Karpas-422 (cell line): ENCODE results near the gene CTDP1. TPM values are rescaled to one million over a fixed set of nuclear protein-coding genes. Genes with fewer than 3 reads are reported as not detected.
"Not testable (repeated sequence)": the region's sequence is repeated elsewhere in the genome, so short reads cannot be mapped to it uniquely, and the experiment has no call there.

Experiments
- DNase-seq: peaks from one replicate; pipeline ENCODE4 v3.0.0-alpha.2; 2015
- H2AFZ ChIP-seq: fragments of 200-600 bp; sonication (generic); 2 replicates; pipeline ENCODE4 v1.6.1; 2014; ENCODE audit warnings: antibody characterized with exemption, low read length, mixed read lengths
- H3K27ac ChIP-seq: fragments of 200-600 bp; sonication (generic); 2 replicates; pipeline ENCODE4 v1.5.1; 2014; ENCODE audit warnings: mild to moderate bottlenecking, low read length, moderate library complexity
- H3K27me3 ChIP-seq: fragments of 200-600 bp; sonication (generic); 2 replicates; pipeline ENCODE4 v1.6.1; 2014; ENCODE audit warnings: low read length, mixed read lengths
- H3K36me3 ChIP-seq: fragments of 200-600 bp; sonication (generic); 2 replicates; pipeline ENCODE4 v1.6.1; 2014; ENCODE audit warnings: low read length, mixed read lengths; ENCODE audit not compliant: insufficient read depth
- H3K4me1 ChIP-seq: fragments of 200-600 bp; sonication (generic); 2 replicates; pipeline ENCODE4 v1.6.1; 2014; ENCODE audit warnings: mild to moderate bottlenecking, low read length, mixed read lengths
- H3K4me2 ChIP-seq: fragments of 200-600 bp; sonication (generic); 2 replicates; pipeline ENCODE4 v1.6.1; 2014; ENCODE audit warnings: low read length, low read depth, mild to moderate bottlenecking; ENCODE audit not compliant: poor library complexity, severe bottlenecking
- H3K4me3 ChIP-seq: fragments of 200-600 bp; sonication (generic); 2 replicates; pipeline ENCODE4 v1.5.1; 2014; ENCODE audit warnings: mild to moderate bottlenecking, antibody characterized with exemption, low read length, mixed read lengths
- H3K79me2 ChIP-seq: fragments of 200-600 bp; sonication (generic); 2 replicates; pipeline ENCODE4 v1.6.1; 2014; ENCODE audit warnings: mild to moderate bottlenecking, low read length, mixed read lengths
- H3K9ac ChIP-seq: fragments of 200-600 bp; sonication (generic); 2 replicates; pipeline ENCODE4 v1.6.0; 2014; ENCODE audit warnings: low read length
- H3K9me2 ChIP-seq: fragments of 200-600 bp; sonication (generic), shearing (Covaris generic); replicated peaks from 2 replicates; pipeline ENCODE4 v1.6.0; 2014; ENCODE audit warnings: mild to moderate bottlenecking, low read length, moderate library complexity; ENCODE audit not compliant: insufficient read depth
- H3K9me3 ChIP-seq: fragments of 300-700, 200-600 bp; sonication (generic); 2 replicates; pipeline ENCODE4 v1.6.1; 2014; ENCODE audit warnings: low read length, mixed read lengths
- H4K20me1 ChIP-seq: fragments of 200-600 bp; sonication (generic); 2 replicates; pipeline ENCODE4 v1.6.1; 2014; ENCODE audit warnings: mild to moderate bottlenecking, antibody characterized with exemption, low read length, low read depth; ENCODE audit not compliant: insufficient read depth
- total RNA-seq: library from RNA; depleted of rRNA; stranded (reverse); fragments of >200 nt; shearing (Covaris generic); gene quantifications from 2 replicates; pipeline ENCODE4 v1.2.3, GENCODE V29; 2014; ENCODE audit warnings: low replicate concordance

Gene CTDP1
- total RNA-seq, 1 experiment from 2014 or later: 14.1 TPM

GRCh38 chr18:79692056-79692455 lies 12.5 kb downstream of the CTDP1 start:
- Histone ChIP-seq H3K27me3 (no peaks in the 10 kb centered on the region), H3K9me2 (no peaks in the 10 kb centered on the region), H3K4me2 (no peak overlapping the region), H3K79me2 (peaks cover 72% of the 10 kb centered on the region), H3K9me3 (no peaks in the 10 kb centered on the region), H3K27ac (no peak overlapping the region), H3K36me3 (peaks cover under 1% of the 10 kb centered on the region; the same call in 1 of the 2 replicates), H3K4me3 (no peak overlapping the region), H3K9ac (no peak overlapping the region), H2AFZ (no peak overlapping the region), H3K4me1 (no peaks in the 10 kb centered on the region), H4K20me1 (peaks cover 51% of the 10 kb centered on the region)
- DNase-seq: no peak

- Histone ChIP-seq H3K4me2 (no peak overlapping the region), H3K4me3 (no peak overlapping the region), H3K9me3 (no peaks in the 10 kb centered on the region), H3K9ac (no peak overlapping the region), H3K27ac (no peak overlapping the region), H4K20me1 (peaks cover 47% of the 10 kb centered on the region), H3K36me3 (peaks cover 9% of the 10 kb centered on the region; the same call in 1 of the 2 replicates), H3K4me1 (no peaks in the 10 kb centered on the region), H3K79me2 (peaks cover 68% of the 10 kb centered on the region), H2AFZ (no peak overlapping the region), H3K27me3 (no peaks in the 10 kb centered on the region), H3K9me2 (no peaks in the 10 kb centered on the region)
- DNase-seq: no peak
These were observed 13.3 kb downstream of the CTDP1 start for GRCh38 chr18:79692886-79693285.

GRCh38 chr18:79693561-79694205 lies 14.1 kb downstream of the CTDP1 start:
- no peak overlapping the region for H3K27ac ChIP-seq
- no peak overlapping the region for H3K9ac ChIP-seq
- no peaks in the 10 kb centered on the region for H3K9me2 ChIP-seq
- H3K79me2 ChIP-seq: peaks cover 70% of the 10 kb centered on the region
- H3K4me3 ChIP-seq: no peak overlapping the region
- H3K9me3 ChIP-seq: no peaks in the 10 kb centered on the region
- H3K27me3 ChIP-seq: no peaks in the 10 kb centered on the region
- no peak for DNase-seq
- H4K20me1 ChIP-seq: peaks cover 46% of the 10 kb centered on the region
- H3K36me3 ChIP-seq: peaks cover 17% of the 10 kb centered on the region; the same call in 1 of the 2 replicates
- no peaks in the 10 kb centered on the region for H3K4me1 ChIP-seq
- no peak overlapping the region for H2AFZ ChIP-seq
- no peak overlapping the region for H3K4me2 ChIP-seq

- H3K9me2 ChIP-seq, DNase-seq, H3K9me3 ChIP-seq, H3K9ac ChIP-seq, H3K27ac ChIP-seq, H3K4me3 ChIP-seq, H3K4me2 ChIP-seq, H3K4me1 ChIP-seq, H3K27me3 ChIP-seq, H2AFZ ChIP-seq: not testable (repeated sequence)
- H3K36me3 ChIP-seq: peaks cover 19% of the 10 kb centered on the region; the same call in 1 of the 2 replicates
- H4K20me1 ChIP-seq: peaks cover 46% of the 10 kb centered on the region
- peaks cover 66% of the 10 kb centered on the region for H3K79me2 ChIP-seq
These were observed 14.7 kb downstream of the CTDP1 start for GRCh38 chr18:79694206-79694894.

GRCh38 chr18:79694895-79695213 lies 15.3 kb downstream of the CTDP1 start:
- Histone ChIP-seq H3K4me2 (no peak overlapping the region), H3K4me1 (no peaks in the 10 kb centered on the region), H3K36me3 (peaks cover 24% of the 10 kb centered on the region; the same call in 1 of the 2 replicates), H3K9ac (no peak overlapping the region), H3K27ac (no peak overlapping the region), H3K9me2 (no peaks in the 10 kb centered on the region), H2AFZ (no peak overlapping the region), H3K27me3 (no peaks in the 10 kb centered on the region), H3K9me3 (no peaks in the 10 kb centered on the region), H3K79me2 (peaks cover 65% of the 10 kb centered on the region), H4K20me1 (peaks cover 45% of the 10 kb centered on the region), H3K4me3 (no peak overlapping the region)
- DNase-seq: no peak

GRCh38 chr18:79695269-79695668 lies 15.7 kb downstream of the CTDP1 start:
- no peak overlapping the region for H3K4me3 ChIP-seq
- no peaks in the 10 kb centered on the region for H3K27me3 ChIP-seq
- H3K4me1 ChIP-seq: no peaks in the 10 kb centered on the region
- peaks cover 28% of the 10 kb centered on the region; the same call in 1 of the 2 replicates for H3K36me3 ChIP-seq
- no peaks in the 10 kb centered on the region for H3K9me2 ChIP-seq
- no peak overlapping the region for H3K27ac ChIP-seq
- no peak overlapping the region for H3K9ac ChIP-seq
- H3K79me2 ChIP-seq: peaks cover 65% of the 10 kb centered on the region
- peaks cover 41% of the 10 kb centered on the region for H4K20me1 ChIP-seq
- H3K9me3 ChIP-seq: no peaks in the 10 kb centered on the region
- H3K4me2 ChIP-seq: no peak overlapping the region
- no peak overlapping the region for H2AFZ ChIP-seq
- DNase-seq: no peak

GRCh38 chr18:79695856-79696850 lies 16.6 kb downstream of the CTDP1 start:
- Histone ChIP-seq H3K79me2 (peaks cover 63% of the 10 kb centered on the region), H4K20me1 (peaks cover 33% of the 10 kb centered on the region), H3K36me3 (peaks cover 31% of the 10 kb centered on the region; the same call in 1 of the 2 replicates), H3K4me3 (no peak overlapping the region), H3K27me3 (no peaks in the 10 kb centered on the region), H3K9me2 (no peaks in the 10 kb centered on the region), H3K9me3 (no peaks in the 10 kb centered on the region), H3K4me1 (no peaks in the 10 kb centered on the region), H2AFZ (no peak overlapping the region), H3K4me2 (no peak overlapping the region), H3K27ac (no peak overlapping the region), H3K9ac (no peak overlapping the region)
- DNase-seq: no peak

GRCh38 chr18:79697178-79697577 lies 17.6 kb downstream of the CTDP1 start:
- Histone ChIP-seq H3K9ac (no peak overlapping the region), H3K4me3 (no peak overlapping the region), H3K4me2 (no peak overlapping the region), H3K9me3 (no peaks in the 10 kb centered on the region), H3K9me2 (no peaks in the 10 kb centered on the region), H3K27me3 (no peaks in the 10 kb centered on the region), H3K4me1 (no peaks in the 10 kb centered on the region), H3K79me2 (peaks cover 64% of the 10 kb centered on the region), H3K27ac (no peak overlapping the region), H4K20me1 (peaks cover 29% of the 10 kb centered on the region), H3K36me3 (peaks cover 31% of the 10 kb centered on the region; the same call in 1 of the 2 replicates), H2AFZ (no peak overlapping the region)
- no peak for DNase-seq
